HFFc6 (cell line): ENCODE results near the gene LRRTM4. TPM values are rescaled to one million over a fixed set of nuclear protein-coding genes. Genes with fewer than 3 reads are reported as not detected.

Experiments used
- DNase-seq: peaks from one replicate; pipeline ENCODE4 v3.0.0-alpha.2; 2018
- H3K27ac Mint-ChIP-seq: 2 replicates; pipeline ENCODE4 v1.8.0; 2020; ENCODE audit warnings: mild to moderate bottlenecking, mixed read lengths
- H3K27me3 Mint-ChIP-seq: 2 replicates; pipeline ENCODE4 v1.8.0; 2021; ENCODE audit warnings: mild to moderate bottlenecking, moderate library complexity, mixed read lengths; ENCODE audit not compliant: insufficient read depth
- H3K36me3 Mint-ChIP-seq: 2 replicates; pipeline ENCODE4 v1.8.0; 2021; ENCODE audit warnings: low read depth, mixed read lengths
- H3K4me1 Mint-ChIP-seq: 2 replicates; pipeline ENCODE4 v1.8.0; 2020; ENCODE audit warnings: low read depth, mixed read lengths
- H3K4me3 Mint-ChIP-seq: 2 replicates; pipeline ENCODE4 v1.8.0; 2020; ENCODE audit warnings: mild to moderate bottlenecking, moderate library complexity, mixed read lengths
- H3K9me3 Mint-ChIP-seq: 2 replicates; pipeline ENCODE4 v1.8.0; 2020; ENCODE audit warnings: mild to moderate bottlenecking, mixed read lengths
- total RNA-seq, 6 experiments: library from RNA; stranded (reverse); fragmentation: NEBNext Ultra II Directional; extraction: Animal tissue kit (Norgen Biotek cat#: 25700); gene quantifications; 2 replicates in 1 of 6; 3 replicates in 5 of 6; pipeline ENCODE4 v1.2.3, GENCODE V29; 2021
- TF ChIP-seq, protein P1 (sequence below): fragments of 200-600 bp; sonication (generic); IDR thresholded peaks from 2 replicates; pipeline ENCODE4 v1.5.0; 2021; ENCODE audit warnings: antibody characterized with exemption, mild to moderate bottlenecking

Gene LRRTM4
- total RNA-seq, 6 experiments from 2014 or later: not detected

DNA sequence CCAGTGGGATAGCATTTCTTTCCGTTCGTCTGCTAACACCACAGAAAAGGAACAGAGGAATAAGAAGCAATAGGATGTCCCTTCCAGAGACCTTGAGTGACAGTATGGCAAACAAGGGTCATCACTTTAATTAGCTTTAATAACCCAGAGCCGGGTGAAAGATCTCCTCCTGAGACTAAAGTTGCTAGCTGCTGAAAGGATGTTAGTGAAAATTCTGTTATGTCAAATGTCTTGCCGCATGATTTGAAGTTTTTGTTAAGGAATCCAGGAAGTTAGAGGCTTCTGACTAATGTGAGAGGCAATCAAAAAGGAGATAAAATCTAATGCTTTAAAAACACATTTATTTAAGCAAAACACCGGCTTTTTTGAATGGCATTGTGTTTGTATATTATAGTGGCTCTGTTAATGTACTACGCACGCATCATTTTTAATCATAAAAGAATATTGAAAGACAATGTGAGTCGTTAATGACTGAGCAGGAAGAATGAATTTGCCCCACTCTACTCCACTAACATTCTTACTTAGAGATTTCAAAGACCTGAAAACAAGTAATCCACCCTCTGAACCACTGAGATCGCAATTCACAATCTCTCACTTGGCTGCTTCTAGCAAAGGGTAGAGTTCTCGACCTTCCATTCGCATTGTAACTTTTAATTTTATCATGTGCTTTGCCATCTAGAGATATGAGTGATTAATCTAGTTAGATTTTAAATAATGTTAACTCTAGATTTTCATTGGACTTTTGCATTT lies 536.6 kb downstream of the LRRTM4 start:
- no peaks in the 10 kb centered on the region for H3K4me1 Mint-ChIP-seq
- H3K4me3 Mint-ChIP-seq: no peak overlapping the region
- H3K36me3 Mint-ChIP-seq: no peaks in the 10 kb centered on the region
- DNase-seq: no peak
- no peak overlapping the region for H3K27ac Mint-ChIP-seq
- H3K27me3 Mint-ChIP-seq: no peaks in the 10 kb centered on the region
- TF ChIP-seq, protein P1, sequence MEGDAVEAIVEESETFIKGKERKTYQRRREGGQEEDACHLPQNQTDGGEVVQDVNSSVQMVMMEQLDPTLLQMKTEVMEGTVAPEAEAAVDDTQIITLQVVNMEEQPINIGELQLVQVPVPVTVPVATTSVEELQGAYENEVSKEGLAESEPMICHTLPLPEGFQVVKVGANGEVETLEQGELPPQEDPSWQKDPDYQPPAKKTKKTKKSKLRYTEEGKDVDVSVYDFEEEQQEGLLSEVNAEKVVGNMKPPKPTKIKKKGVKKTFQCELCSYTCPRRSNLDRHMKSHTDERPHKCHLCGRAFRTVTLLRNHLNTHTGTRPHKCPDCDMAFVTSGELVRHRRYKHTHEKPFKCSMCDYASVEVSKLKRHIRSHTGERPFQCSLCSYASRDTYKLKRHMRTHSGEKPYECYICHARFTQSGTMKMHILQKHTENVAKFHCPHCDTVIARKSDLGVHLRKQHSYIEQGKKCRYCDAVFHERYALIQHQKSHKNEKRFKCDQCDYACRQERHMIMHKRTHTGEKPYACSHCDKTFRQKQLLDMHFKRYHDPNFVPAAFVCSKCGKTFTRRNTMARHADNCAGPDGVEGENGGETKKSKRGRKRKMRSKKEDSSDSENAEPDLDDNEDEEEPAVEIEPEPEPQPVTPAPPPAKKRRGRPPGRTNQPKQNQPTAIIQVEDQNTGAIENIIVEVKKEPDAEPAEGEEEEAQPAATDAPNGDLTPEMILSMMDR: no peak
- H3K9me3 Mint-ChIP-seq: peaks cover 18% of the 10 kb centered on the region

DNA sequence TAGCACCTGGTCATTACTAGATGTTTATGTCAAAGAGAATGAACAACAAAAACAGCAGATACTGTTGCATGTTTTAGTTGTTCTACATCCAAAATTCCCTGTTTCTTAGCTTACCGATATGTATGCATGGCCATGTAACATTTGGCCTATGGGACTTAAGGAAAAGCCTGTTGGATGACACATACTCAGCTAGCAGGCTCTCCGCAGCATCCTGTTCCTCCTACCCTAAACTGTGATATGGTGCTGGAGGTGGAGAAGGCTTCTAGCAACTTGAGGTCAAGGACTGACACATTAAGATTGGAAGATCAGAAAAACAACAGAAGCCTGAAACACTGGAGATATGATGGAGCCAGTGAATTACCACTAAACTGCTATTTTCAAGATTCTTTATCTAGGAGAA lies 537.8 kb downstream of the LRRTM4 start:
- no peak overlapping the region for H3K27ac Mint-ChIP-seq
- peaks cover 22% of the 10 kb centered on the region for H3K9me3 Mint-ChIP-seq
- H3K27me3 Mint-ChIP-seq: no peaks in the 10 kb centered on the region
- H3K4me1 Mint-ChIP-seq: no peaks in the 10 kb centered on the region
- no peaks in the 10 kb centered on the region for H3K36me3 Mint-ChIP-seq
- DNase-seq: no peak
- TF ChIP-seq, protein P1: no peak
- no peak overlapping the region for H3K4me3 Mint-ChIP-seq

DNA sequence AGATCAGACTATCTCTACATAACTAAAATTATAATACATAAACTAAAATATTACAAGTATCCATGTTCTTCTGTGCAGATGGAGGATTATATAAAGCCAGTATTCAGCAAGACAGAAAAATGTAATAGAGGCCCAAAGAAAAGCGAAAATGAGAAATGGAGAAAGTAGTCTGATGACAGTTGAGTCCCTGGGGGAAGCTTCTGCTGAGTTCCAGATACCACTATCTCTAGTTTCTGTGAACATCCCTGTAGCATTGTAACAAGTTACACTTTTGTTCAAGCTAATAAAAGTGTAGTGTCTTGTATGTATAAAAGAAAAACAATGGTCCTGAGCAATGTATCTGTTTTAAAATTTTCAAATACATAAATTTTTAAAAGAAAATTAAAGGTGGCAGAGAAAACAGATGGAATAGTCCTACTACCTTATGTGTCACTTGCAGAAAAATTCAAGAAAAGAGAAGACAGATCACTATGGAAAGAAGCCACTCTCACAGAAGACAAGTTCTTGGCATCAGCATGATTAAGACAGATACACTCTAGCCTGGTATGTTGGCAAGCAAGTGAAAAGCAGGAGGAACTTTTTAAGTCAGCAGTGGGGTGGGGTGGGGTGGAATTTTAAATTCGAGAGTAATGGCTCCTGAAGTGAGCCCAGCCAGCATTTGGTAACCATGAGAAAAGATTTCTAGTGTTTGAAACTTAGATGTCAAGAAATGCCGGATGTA lies 541.9 kb downstream of the LRRTM4 start:
- Mint-ChIP-seq H3K27me3 (no peaks in the 10 kb centered on the region), H3K9me3 (peaks cover 27% of the 10 kb centered on the region), H3K4me3 (no peak overlapping the region), H3K36me3 (no peaks in the 10 kb centered on the region), H3K27ac (no peak overlapping the region), H3K4me1 (no peaks in the 10 kb centered on the region)
- DNase-seq: no peak
- TF ChIP-seq, protein P1: no peak

DNA sequence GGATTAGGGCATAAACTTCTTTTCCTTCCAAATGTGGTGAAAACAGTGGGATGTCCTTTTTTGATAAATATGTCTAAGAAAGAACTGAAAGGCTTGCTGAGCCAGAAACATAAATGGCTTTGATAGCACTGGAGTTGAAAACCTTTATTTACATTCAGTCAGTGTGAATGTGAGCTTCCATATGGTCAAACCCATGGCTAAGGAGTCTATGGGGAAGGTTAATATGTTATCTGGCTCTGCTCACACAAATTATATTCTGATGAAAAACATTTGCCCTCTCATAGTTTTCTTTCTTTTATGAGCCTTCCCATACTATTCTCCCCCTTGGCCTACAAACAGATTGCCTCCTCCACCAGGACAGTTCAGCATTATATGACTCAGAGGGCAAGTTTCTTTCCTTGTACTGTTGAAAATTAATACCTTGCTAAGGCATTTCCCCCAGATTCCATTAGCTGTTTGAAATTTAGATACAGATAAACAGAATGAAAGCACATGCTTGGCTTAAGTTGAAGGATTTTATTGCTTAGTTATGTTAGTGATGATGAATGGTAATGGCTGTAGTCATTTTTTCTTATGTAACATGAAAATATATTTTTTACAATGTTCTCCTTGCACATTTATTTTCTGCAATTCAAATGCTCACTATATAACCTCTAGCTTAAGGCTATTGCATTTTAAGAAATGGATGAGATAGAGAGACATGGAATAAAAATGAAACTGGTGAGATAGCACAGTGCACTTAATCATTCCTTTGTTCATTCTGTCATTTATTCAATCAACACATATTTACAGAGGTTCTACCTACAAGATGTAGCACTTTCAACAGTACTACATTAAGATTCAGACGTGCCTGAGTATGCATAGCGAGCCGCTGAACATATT lies 544.1 kb downstream of the LRRTM4 start:
- H3K4me3 Mint-ChIP-seq: no peak overlapping the region
- H3K27ac Mint-ChIP-seq: no peak overlapping the region
- DNase-seq: no peak
- H3K36me3 Mint-ChIP-seq: no peaks in the 10 kb centered on the region
- no peaks in the 10 kb centered on the region for H3K27me3 Mint-ChIP-seq
- no peaks in the 10 kb centered on the region for H3K4me1 Mint-ChIP-seq
- H3K9me3 Mint-ChIP-seq: peaks cover 24% of the 10 kb centered on the region
- TF ChIP-seq, protein P1: no peak

DNA sequence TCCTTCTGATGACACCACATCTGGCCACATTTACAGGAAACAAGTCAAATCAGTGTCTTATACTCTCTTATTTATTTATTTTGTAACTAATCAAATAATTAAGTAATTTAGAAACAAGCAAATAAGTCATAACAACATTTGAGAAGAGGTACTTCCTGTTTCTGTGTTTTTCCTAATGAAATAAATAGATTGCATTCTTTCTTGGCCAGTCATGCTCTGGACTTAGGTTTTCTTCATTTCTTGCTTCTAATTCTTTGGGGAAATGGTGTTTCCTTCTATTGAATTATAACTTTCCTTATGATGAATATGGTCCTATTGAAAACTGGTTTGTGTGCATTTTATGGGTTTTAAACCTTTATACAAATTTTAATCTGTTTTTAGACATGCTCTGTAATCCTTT lies 546.4 kb downstream of the LRRTM4 start:
- Mint-ChIP-seq H3K9me3 (peaks cover 22% of the 10 kb centered on the region), H3K27me3 (no peaks in the 10 kb centered on the region), H3K36me3 (no peaks in the 10 kb centered on the region), H3K4me1 (no peaks in the 10 kb centered on the region), H3K27ac (no peak overlapping the region), H3K4me3 (no peak overlapping the region)
- TF ChIP-seq, protein P1: no peak
- no peak for DNase-seq
